ENCODE data around the gene SNAPIN.
A peak's percentile ranks its signal among the peaks of the same experiment; 100 is the strongest.

The SNAPIN gene

GRCh38 chr1:153658400-153659174, at the start of gene SNAPIN:
Gene SNAPIN, plus strand, starts transcription at chr1:153658703. Its CDS starts 41 bp downstream, at chr1:153658744.
- peak; percentile 88 to 90 for DNase-seq

GRCh38 chr1:153608742-153609584, 49.5 kb upstream of the SNAPIN start:
- DNase-seq = peak; percentile 35 to 64

- DNase-seq = no peak
These were observed 49.0 kb upstream of the SNAPIN start for GRCh38 chr1:153609585-153609907.

- DNase-seq = no peak
These were observed 48.2 kb upstream of the SNAPIN start for GRCh38 chr1:153610334-153610733.

GRCh38 chr1:153610811-153611301, 47.6 kb upstream of the SNAPIN start:
- no peak for DNase-seq

GRCh38 chr1:153611356-153611755, 47.1 kb upstream of the SNAPIN start:
- no peak for DNase-seq

GRCh38 chr1:153612111-153612754, 46.3 kb upstream of the SNAPIN start:
- no peak for DNase-seq

GRCh38 chr1:153612755-153613331, 45.7 kb upstream of the SNAPIN start, which contains the start of gene S100A16:
Gene S100A16, minus strand, starts transcription at chr1:153613137. Its CDS starts 4,986 bp downstream, at chr1:153608151.
- no peak for DNase-seq

GRCh38 chr1:153613406-153613805, 45.1 kb upstream of the SNAPIN start:
- DNase-seq = no peak

GRCh38 chr1:153614189-153614900, 44.2 kb upstream of the SNAPIN start:
- no peak for DNase-seq

GRCh38 chr1:153614906-153615305, 43.6 kb upstream of the SNAPIN start:
- no peak for DNase-seq

- DNase-seq = no peak
These were observed 43.1 kb upstream of the SNAPIN start for GRCh38 chr1:153615406-153615805.

- no peak for DNase-seq
These were observed 42.2 kb upstream of the SNAPIN start, which contains the start of gene S100A14 for GRCh38 chr1:153616144-153616916. Gene S100A14, minus strand, starts transcription at chr1:153616325. Its CDS starts 467 bp downstream, at chr1:153615858.

- DNase-seq = no peak
These were observed 41.6 kb upstream of the SNAPIN start for GRCh38 chr1:153616917-153617311.

- no peak for DNase-seq
These were observed 40.8 kb upstream of the SNAPIN start for GRCh38 chr1:153617663-153618062.

GRCh38 chr1:153619171-153619570, 39.3 kb upstream of the SNAPIN start:
- no peak for DNase-seq

- no peak for DNase-seq
These were observed 35.4 kb upstream of the SNAPIN start for GRCh38 chr1:153623101-153623500.

- no peak for DNase-seq
These were observed 33.4 kb upstream of the SNAPIN start for GRCh38 chr1:153624965-153625611.

GRCh38 chr1:153626477-153626903, 32.0 kb upstream of the SNAPIN start:
- no peak for DNase-seq

GRCh38 chr1:153626904-153627714, 31.4 kb upstream of the SNAPIN start, which contains the start of gene S100A13:
Gene S100A13, minus strand, starts transcription at chr1:153627505. Its CDS starts 1,033 bp downstream, at chr1:153626472.
- DNase-seq = peak in 1 of 2 donors; percentile 41

All from hippocampal formation (tissue), 2 donors.